Measurements from ENCODE around the gene RFLNA.

GRCh38 chr12:124270671-124271070, 24.2 kb upstream of the RFLNA start:
- no peak for TF ChIP-seq TBX3 (IDR thresholded peaks at IDR 0.05; ENCODE audit: borderline replicate concordance)
- no peak for TF ChIP-seq ZNF30 (CRISPR knock-in tag; IDR thresholded peaks at IDR 0.05)
- TF ChIP-seq ZNF883 (CRISPR knock-in tag; IDR thresholded peaks at IDR 0.05; ENCODE audit: not compliant biosample characterization) = no peak
- no peak for TF ChIP-seq SMC3 (IDR thresholded peaks at IDR 0.05; ENCODE audit: low read length)
- TF ChIP-seq FOXJ3 (CRISPR knock-in tag; IDR thresholded peaks at IDR 0.05; ENCODE audit: borderline replicate concordance) = no peak
- no peak for TF ChIP-seq KDM4B (CRISPR knock-in tag; IDR thresholded peaks at IDR 0.05)
- TF ChIP-seq IRF2 (CRISPR knock-in tag; IDR thresholded peaks at IDR 0.05) = no peak
- no peak for TF ChIP-seq ZNF530 (CRISPR knock-in tag; IDR thresholded peaks at IDR 0.05; ENCODE audit: low read depth)
- TF ChIP-seq MTERF4 (CRISPR knock-in tag; IDR thresholded peaks at IDR 0.05) = no peak
- TF ChIP-seq ZNF280D (CRISPR knock-in tag; IDR thresholded peaks at IDR 0.05) = no peak
- TF ChIP-seq JUNB (CRISPR knock-in tag; IDR thresholded peaks at IDR 0.05; ENCODE audit: borderline replicate concordance) = no peak
- no peak for TF ChIP-seq ZKSCAN8 (CRISPR knock-in tag; IDR thresholded peaks at IDR 0.05; ENCODE audit: borderline replicate concordance)
- no peak for TF ChIP-seq TCF12 (IDR thresholded peaks at IDR 0.05)
- TF ChIP-seq TCF12 (CRISPR knock-in tag; IDR thresholded peaks at IDR 0.05) = no peak
